Coronary artery (tissue), 2 donors: ENCODE measurements around the gene ZNF267.
"Not testable (repeated sequence)": the region's sequence is repeated elsewhere in the genome, so short reads cannot be mapped to it uniquely, and the experiment has no call there.

ENCODE experiments used
- DNase-seq: peaks from one replicate; pipeline ENCODE4 v3.0.0-alpha.2; 2017; ENCODE audit warnings: low spot score
- H3K27ac ChIP-seq, 2 donors: fragments of 200-600 bp; sonication (generic); one replicate each; pipeline ENCODE4 v1.5.1; 2016 to 2019
- H3K4me3 ChIP-seq: fragments of 200-600 bp; sonication (generic); 2 replicates; pipeline ENCODE4 v1.5.1; 2016; ENCODE audit warnings: mild to moderate bottlenecking, moderate library complexity
- TF ChIP-seq, protein P1 (sequence below): fragments of 200-600 bp; sonication (generic); IDR thresholded peaks from one replicate; pipeline ENCODE4 v1.5.1; 2019; ENCODE audit warnings: antibody characterized with exemption

The ZNF267 gene

DNA sequence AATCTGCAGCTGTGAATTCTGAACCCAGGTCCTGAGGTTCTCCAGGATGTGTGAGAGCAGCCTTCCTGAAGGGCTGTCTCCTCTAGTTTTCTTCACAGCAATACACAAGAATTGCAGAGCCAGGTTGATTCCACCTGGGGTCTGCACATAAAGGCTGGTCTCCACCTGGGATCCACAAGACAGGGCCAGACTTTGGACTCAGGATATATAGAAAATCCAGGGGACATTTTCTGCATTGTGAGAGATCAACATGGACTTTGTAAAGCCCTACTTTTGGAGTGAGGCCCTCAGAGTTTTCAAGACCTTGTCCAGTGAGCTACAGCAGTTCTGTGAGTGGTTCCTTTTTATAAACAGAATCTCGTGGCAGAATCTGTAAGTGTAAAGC, 6.3 kb downstream of the ZNF267 start:
- peak overlapping the region; percentile 30 to 63 for H3K27ac ChIP-seq

DNA sequence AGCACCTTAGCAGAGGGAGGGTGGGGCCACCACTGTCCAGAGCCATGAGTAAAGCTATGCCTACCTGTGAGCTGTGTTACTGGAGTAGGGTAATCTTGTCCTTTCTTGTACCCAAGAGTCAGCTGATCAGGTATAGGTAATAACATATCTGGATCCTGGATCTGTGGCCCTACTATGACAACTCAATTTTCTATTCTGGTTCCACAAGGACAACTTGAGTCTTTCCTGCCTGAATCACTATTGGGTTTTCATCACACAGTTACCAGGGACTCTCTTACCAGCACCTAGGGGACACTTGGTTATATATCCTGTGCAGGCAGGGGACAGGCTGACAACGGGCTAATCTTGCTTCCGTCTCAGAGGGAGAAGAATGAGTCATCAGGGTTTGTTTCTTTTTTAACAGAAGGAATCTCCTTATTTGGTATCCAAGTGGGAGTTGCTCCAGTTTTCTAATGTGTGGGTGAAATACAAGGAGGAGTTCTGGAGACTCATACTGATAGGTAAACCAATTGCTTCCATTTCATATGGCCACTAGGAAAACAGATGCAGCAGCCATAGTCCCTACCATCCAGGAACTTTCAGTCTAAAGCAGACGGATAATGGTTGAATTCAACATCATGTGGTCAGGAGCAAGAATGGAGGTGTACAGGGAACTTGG, 6.8 kb downstream of the ZNF267 start:
- Histone ChIP-seq H3K4me3 (no peak overlapping the region), H3K27ac (peak overlapping the region; percentile 30 to 63)
- DNase-seq = no peak
- TF ChIP-seq, protein P1, sequence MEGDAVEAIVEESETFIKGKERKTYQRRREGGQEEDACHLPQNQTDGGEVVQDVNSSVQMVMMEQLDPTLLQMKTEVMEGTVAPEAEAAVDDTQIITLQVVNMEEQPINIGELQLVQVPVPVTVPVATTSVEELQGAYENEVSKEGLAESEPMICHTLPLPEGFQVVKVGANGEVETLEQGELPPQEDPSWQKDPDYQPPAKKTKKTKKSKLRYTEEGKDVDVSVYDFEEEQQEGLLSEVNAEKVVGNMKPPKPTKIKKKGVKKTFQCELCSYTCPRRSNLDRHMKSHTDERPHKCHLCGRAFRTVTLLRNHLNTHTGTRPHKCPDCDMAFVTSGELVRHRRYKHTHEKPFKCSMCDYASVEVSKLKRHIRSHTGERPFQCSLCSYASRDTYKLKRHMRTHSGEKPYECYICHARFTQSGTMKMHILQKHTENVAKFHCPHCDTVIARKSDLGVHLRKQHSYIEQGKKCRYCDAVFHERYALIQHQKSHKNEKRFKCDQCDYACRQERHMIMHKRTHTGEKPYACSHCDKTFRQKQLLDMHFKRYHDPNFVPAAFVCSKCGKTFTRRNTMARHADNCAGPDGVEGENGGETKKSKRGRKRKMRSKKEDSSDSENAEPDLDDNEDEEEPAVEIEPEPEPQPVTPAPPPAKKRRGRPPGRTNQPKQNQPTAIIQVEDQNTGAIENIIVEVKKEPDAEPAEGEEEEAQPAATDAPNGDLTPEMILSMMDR = no peak

More for the DNA sequence above, 6.3 kb downstream of the ZNF267 start:
- H3K4me3 ChIP-seq = no peak overlapping the region
- TF ChIP-seq, protein P1 = no peak
- DNase-seq = no peak

DNA sequence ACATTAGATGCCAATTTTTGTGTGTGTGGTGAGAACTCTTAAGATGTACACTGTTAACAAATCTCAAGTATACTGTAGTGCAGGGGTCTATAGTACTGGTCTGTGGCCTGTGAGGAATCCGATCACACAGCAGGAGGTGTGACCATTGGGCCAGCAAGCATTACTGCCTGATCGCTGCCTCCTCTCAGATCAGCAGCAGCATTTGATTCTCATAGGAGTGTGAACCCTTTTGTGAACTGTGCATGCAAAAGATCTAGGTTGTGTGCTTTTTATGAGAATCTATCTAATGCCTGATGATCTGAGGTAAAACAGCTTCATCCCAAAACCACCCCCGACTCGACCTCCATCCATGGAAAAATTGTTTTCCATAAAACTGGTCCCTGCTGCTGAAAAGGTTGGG, 12.6 kb downstream of the ZNF267 start:
- no peak for DNase-seq
- H3K4me3 ChIP-seq = no peak overlapping the region
- no peak overlapping the region for H3K27ac ChIP-seq
- TF ChIP-seq, protein P1 = no peak

DNA sequence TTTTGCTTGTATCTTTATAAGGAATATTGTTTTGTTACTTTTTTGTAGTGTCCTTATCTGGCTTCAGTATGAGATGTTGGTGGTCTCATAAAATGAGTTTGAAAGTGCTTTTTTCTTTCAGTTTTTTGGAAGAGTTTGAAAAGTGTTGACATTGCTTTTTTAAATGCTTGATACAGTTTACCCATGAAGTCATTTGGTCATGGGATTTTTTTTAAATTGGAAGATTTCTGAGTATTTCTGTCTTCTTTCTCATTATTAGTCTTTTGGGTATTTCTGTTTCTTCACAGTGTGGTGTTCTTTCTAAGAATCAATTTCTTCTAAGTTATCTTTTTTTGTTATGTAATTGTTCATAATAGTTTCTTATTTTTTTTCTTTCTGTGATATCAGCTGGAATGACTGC, 15.1 kb downstream of the ZNF267 start:
- Histone ChIP-seq H3K27ac (no peak overlapping the region), H3K4me3 (no peak overlapping the region)
- TF ChIP-seq, protein P1 = no peak
- DNase-seq = no peak

DNA sequence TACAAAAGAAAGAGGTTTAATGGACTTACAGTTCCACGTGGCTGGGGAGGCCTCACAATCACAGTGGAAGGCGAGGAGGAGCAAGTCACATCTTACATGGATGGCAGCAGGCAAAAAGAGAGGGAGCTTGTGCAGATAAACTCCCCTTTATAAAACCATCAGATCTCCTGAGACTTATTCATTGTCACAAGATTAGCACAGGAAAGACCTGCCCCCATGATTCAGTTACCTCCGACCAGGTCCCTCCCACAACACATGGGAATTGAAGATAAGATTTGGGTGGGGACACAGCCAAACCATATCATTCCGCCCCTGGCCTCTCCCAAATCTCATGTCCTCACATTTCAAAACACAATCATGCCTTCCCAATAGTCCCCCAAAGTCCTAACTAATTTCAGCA, 18.5 kb downstream of the ZNF267 start:
- H3K27ac ChIP-seq, H3K4me3 ChIP-seq, DNase-seq: not testable (repeated sequence)

DNA sequence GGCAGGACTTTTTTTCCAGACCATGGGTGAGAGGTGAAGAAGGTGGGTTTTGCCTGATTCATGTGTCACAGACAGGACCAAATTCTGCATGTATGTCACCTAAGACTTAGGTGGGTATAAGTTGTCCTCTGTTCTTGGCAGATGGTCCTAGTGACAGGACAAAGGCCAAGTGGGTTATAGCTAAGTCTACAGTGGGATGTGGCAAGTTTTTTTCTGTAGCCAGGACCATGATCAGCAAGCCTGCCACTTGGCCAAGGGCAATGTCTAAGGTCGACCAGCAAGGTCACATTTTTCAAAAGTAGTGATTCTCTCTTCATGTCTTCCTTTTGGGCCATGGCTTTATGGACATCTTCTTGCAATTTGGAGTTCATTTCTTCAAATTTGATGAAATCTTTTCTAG, 20.2 kb downstream of the ZNF267 start:
- no peak overlapping the region for H3K27ac ChIP-seq
- no peak overlapping the region for H3K4me3 ChIP-seq
- TF ChIP-seq, protein P1 = no peak
- DNase-seq = no peak

DNA sequence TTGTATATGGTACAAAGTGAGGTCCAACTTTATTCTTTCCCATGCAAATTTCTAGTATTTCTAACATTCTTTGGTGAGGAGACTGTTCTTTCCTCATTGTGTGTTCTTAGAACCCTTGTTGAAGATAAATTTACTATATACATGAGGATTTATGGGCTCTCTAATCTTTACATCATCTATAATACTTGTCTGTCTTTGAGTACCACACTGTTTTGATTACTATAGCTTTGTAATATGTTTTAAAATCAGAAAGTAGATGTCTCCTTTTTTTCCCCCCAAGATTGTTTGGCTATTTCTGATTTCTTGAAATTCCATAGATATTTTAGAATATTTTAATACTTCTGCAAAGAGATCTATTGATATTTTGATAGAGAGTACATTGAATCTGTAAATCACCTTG, 23.7 kb downstream of the ZNF267 start:
- no peak overlapping the region for H3K27ac ChIP-seq
- H3K4me3 ChIP-seq = no peak overlapping the region
- TF ChIP-seq, protein P1 = no peak

More for the DNA sequence above, 23.7 kb downstream of the ZNF267 start:
- no peak for DNase-seq
